ENCODE data around the gene KLHL14.
"Not testable (repeated sequence)": the region's sequence is repeated elsewhere in the genome, so short reads cannot be mapped to it uniquely, and the experiment has no call there.

KLHL14 gene

GRCh38 chr18:32772581-32773381 lies at the start of gene KLHL14:
Gene KLHL14, minus strand, starts transcription at chr18:32773023. Its CDS starts 2,432 bp downstream, at chr18:32770591.
- DNase-seq = no peak

GRCh38 chr18:32822197-32822596 lies 49.4 kb upstream of the KLHL14 start:
- DNase-seq = no peak

GRCh38 chr18:32815881-32816280 lies 43.1 kb upstream of the KLHL14 start:
- DNase-seq = no peak

- DNase-seq = no peak
Observed at GRCh38 chr18:32812342-32812741, 39.5 kb upstream of the KLHL14 start.

- DNase-seq = no peak
Observed at GRCh38 chr18:32810314-32810713, 37.5 kb upstream of the KLHL14 start.

- DNase-seq = no peak
Observed at GRCh38 chr18:32805354-32805753, 32.5 kb upstream of the KLHL14 start.

GRCh38 chr18:32804134-32804888 lies 31.5 kb upstream of the KLHL14 start:
- DNase-seq = no peak

GRCh38 chr18:32803568-32803967 lies 30.7 kb upstream of the KLHL14 start:
- no peak for DNase-seq

GRCh38 chr18:32802591-32803451 lies 30.0 kb upstream of the KLHL14 start:
- DNase-seq = no peak

- DNase-seq = no peak
Observed at GRCh38 chr18:32801228-32801627, 28.4 kb upstream of the KLHL14 start.

GRCh38 chr18:32798209-32798960 lies 25.6 kb upstream of the KLHL14 start:
- no peak for DNase-seq

- not testable (repeated sequence) for DNase-seq
Observed at GRCh38 chr18:32794667-32795066, 21.8 kb upstream of the KLHL14 start.

GRCh38 chr18:32779010-32779409 lies 6.2 kb upstream of the KLHL14 start:
- no peak for DNase-seq

- DNase-seq = no peak
Observed at GRCh38 chr18:32777049-32777448, 4.2 kb upstream of the KLHL14 start.

- DNase-seq = no peak
Observed at GRCh38 chr18:32776561-32776960, 3.7 kb upstream of the KLHL14 start.

GRCh38 chr18:32775628-32776027 lies 2.8 kb upstream of the KLHL14 start:
- DNase-seq = no peak

GRCh38 chr18:32773382-32773712 lies 524 bp upstream of the KLHL14 start:
- DNase-seq = no peak

- no peak for DNase-seq
Observed at GRCh38 chr18:32771871-32772580, 797 bp downstream of the KLHL14 start.

GRCh38 chr18:32771169-32771751 lies 1.6 kb downstream of the KLHL14 start:
- no peak for DNase-seq

- no peak for DNase-seq
Observed at GRCh38 chr18:32770666-32771168, 2.1 kb downstream of the KLHL14 start.

- no peak for DNase-seq
Observed at GRCh38 chr18:32770054-32770665, 2.7 kb downstream of the KLHL14 start.
